K562 (cell line): ENCODE measurements around the gene SLC66A2. TPM values are rescaled to one million over a fixed set of nuclear protein-coding genes. Genes with fewer than 3 reads are reported as not detected.

Experiments used
- ATAC-seq: fragments of 200-7000 bp; cut with Tn5 transposase; 3 replicates; pipeline ENCODE4 v1.9.1; 2020; ENCODE audit warnings: moderate library complexity
- BruUV-seq: library from RNA; stranded (reverse); fragments of 400-500 nt; replicated peaks from 2 replicates; lab custom pipeline; 2021; lab: Mats Ljungman, UMichigan
- CTCF ChIA-PET: fragments of 300-600 bp; formaldehyde crosslinking; extraction: SDS; loops from one replicate; lab custom pipeline; 2021; ENCODE audit warnings: low intra/inter-chr PET ratio; lab: Yijun Ruan, JAX
- POLR2A ChIA-PET: fragments of 300-600, 350-650 bp; sonication (Branson Sonifier 250); formaldehyde crosslinking; extraction: SDS; loops from one replicate; lab custom pipeline; 2021; ENCODE audit warnings: antibody characterized with exemption, inconsistent platforms; lab: Yijun Ruan, JAX
- DNase-seq, 4 experiments: peaks; one replicate each; pipeline versions ENCODE4 v3.0.0 to v3.0.0-alpha.2; 2011 to 2018; ENCODE audit warnings: low spot score in 3 of 4, mixed read lengths in 3 of 4; ENCODE audit errors: extremely low read depth in 1 of 4
- FAIRE-seq: peaks from 2 replicates; lab custom pipeline; 2011; peaks lifted over from hg19 to GRCh38; lab: Jason Lieb, UNC
- H2AFZ ChIP-seq: 2 replicates; pipeline ENCODE4 v1.6.0; 2011; ENCODE audit warnings: low read depth, low read length, control low read depth, inconsistent platforms
- H3K27ac ChIP-seq: fragments of 200-600 bp; 3 replicates; pipeline ENCODE4 v1.8.0; 2011; ENCODE audit warnings: low read depth, mild to moderate bottlenecking, control low read depth, inconsistent platforms, low read length, moderate library complexity, mixed read lengths; ENCODE audit errors: extremely low read depth
- H3K27me3 ChIP-seq, 2 experiments: fragments of 300-600 bp in 1 of 2; 2 replicates in 1 of 2; 3 replicates in 1 of 2; pipeline versions ENCODE4 v1.6.0 to v1.8.0; 2011; ENCODE audit warnings: inconsistent platforms in 2 of 2, low read length in 2 of 2, mild to moderate bottlenecking in 1 of 2, mixed read lengths in 1 of 2, moderate library complexity in 1 of 2; ENCODE audit not compliant: control insufficient read depth in 2 of 2, insufficient read depth in 2 of 2
- H3K36me3 ChIP-seq: fragments of 300-600 bp; 3 replicates; pipeline ENCODE4 v1.8.0; 2011; ENCODE audit warnings: mild to moderate bottlenecking, low read length, inconsistent platforms; ENCODE audit not compliant: control insufficient read depth, insufficient read depth
- H3K4me1 ChIP-seq, 2 experiments: fragments of 200-600 bp in 1 of 2; replicated peaks in 1 of 2; 2 replicates in 1 of 2; 3 replicates in 1 of 2; pipeline versions ENCODE4 v1.5.1 to v1.8.0; 2011; ENCODE audit warnings: inconsistent platforms in 2 of 2, low read length in 2 of 2, mild to moderate bottlenecking in 1 of 2, mixed read lengths in 1 of 2, moderate library complexity in 1 of 2; ENCODE audit not compliant: control insufficient read depth in 2 of 2, insufficient read depth in 2 of 2
- H3K4me2 ChIP-seq: 2 replicates; pipeline ENCODE4 v1.6.1; 2011; ENCODE audit warnings: low read length, control low read depth, inconsistent platforms, mixed read lengths; ENCODE audit not compliant: insufficient read depth
- H3K4me3 ChIP-seq: fragments of 200-600 bp; sonication (generic), shearing (Covaris generic); 2 replicates; pipeline ENCODE4 v1.5.1; 2016; ENCODE audit warnings: control low read depth, inconsistent platforms
- H3K79me2 ChIP-seq: fragments of 200-600 bp; 3 replicates; pipeline ENCODE4 v1.8.0; 2011; ENCODE audit warnings: low read length, inconsistent platforms; ENCODE audit not compliant: control insufficient read depth, insufficient read depth
- H3K9ac ChIP-seq, 2 experiments: 2 replicates each; pipeline versions ENCODE4 v1.6.0 to v1.6.1; 2011; ENCODE audit warnings: low read depth in 2 of 2, low read length in 2 of 2, control low read depth in 1 of 2, inconsistent platforms in 1 of 2, mild to moderate bottlenecking in 1 of 2, mixed read lengths in 1 of 2; ENCODE audit not compliant: insufficient read depth in 1 of 2
- H3K9me1 ChIP-seq: one replicate; pipeline ENCODE4 v1.6.0; 2011; ENCODE audit warnings: inconsistent platforms, mild to moderate bottlenecking, low read length, moderate library complexity; ENCODE audit not compliant: control insufficient read depth, insufficient read depth
- H3K9me3 ChIP-seq: replicated peaks from 2 replicates; pipeline ENCODE4 v1.5.1; 2011; ENCODE audit warnings: low read depth, low read length, inconsistent platforms; ENCODE audit not compliant: control insufficient read depth, insufficient read depth
- H4K20me1 ChIP-seq: replicated peaks from 2 replicates; pipeline ENCODE4 v1.6.1; 2011; ENCODE audit warnings: low read length, inconsistent platforms, mixed read lengths; ENCODE audit not compliant: control insufficient read depth, insufficient read depth
- CC2D1A ChIP-seq: fragments of 450-650 bp; IDR thresholded peaks from 2 replicates; pipeline ENCODE4 v1.6.1; 2017; ENCODE audit warnings: mild to moderate bottlenecking
- NR1H2 ChIP-seq: sonication (generic); formaldehyde crosslinking; IDR thresholded peaks from 2 replicates; pipeline ENCODE4 v1.4.0; 2020; ENCODE audit warnings: mild to moderate bottlenecking, missing genetic modification reagents
- POLR2G ChIP-seq: fragments of 200-400 bp; formaldehyde crosslinking; IDR thresholded peaks from 2 replicates; pipeline ENCODE4 v1.6.1; 2017; ENCODE audit warnings: low read depth, mild to moderate bottlenecking, antibody characterized with exemption, low read length, moderate library complexity
- ZSCAN32 ChIP-seq: fragments of 450-650 bp; formaldehyde crosslinking; IDR thresholded peaks from 2 replicates; pipeline ENCODE4 v1.4.0; 2020; ENCODE audit warnings: mild to moderate bottlenecking, moderate library complexity
- WGBS: fragments of 100-300 bp; shearing (Covaris generic); methylation state at CpG from one replicate; pipeline ENCODE4 v1.1.6; 2016; ENCODE audit warnings: low coverage, mixed read lengths; ENCODE audit not compliant: insufficient coverage; ENCODE audit errors: missing lambda C conversion rate; 5-methylcytosine and 5-hydroxymethylcytosine counted together
- in situ Hi-C: fragments of 300-500 bp; cut with MboI; formaldehyde crosslinking; loops from 4 replicates; pipeline ENCODE4 v1.15.0; 2018; ENCODE audit warnings: inconsistent platforms, mixed read lengths
- intact Hi-C: fragments of 100-400 bp; cut with micrococcal nuclease; formaldehyde crosslinking; loops from 2 replicates; pipeline ENCODE4 v1.14.2; 2022
- polyA plus RNA-seq, 8 experiments: library from polyadenylated mRNA; depleted of rRNA in 4 of 8; stranded (reverse) in 5 of 8; unstranded in 3 of 8; fragments of >200 nt; fragmentation: Nextera tagmentation in 2 of 8; fragmentation: Illumina TruSeq in 1 of 8; extraction: Ambion mirVana in 2 of 8; extraction: Trizol in 1 of 8; gene quantifications; 2 replicates each; pipeline versions ENCODE4 v1.2.1 to v1.2.3, GENCODE V29; 2011 to 2014; ENCODE audit warnings: inconsistent platforms in 1 of 8, missing spikeins in 1 of 8
- total RNA-seq, 7 experiments: library from RNA; depleted of rRNA in 6 of 7; stranded (reverse); fragments of >200 nt in 6 of 7; fragmentation: Illumina TruSeq in 2 of 7; extraction: Trizol in 2 of 7; gene quantifications; 2 replicates each; pipeline versions ENCODE4 v1.2.1 to v1.2.3, GENCODE V29; 2011 to 2021; ENCODE audit warnings: low replicate concordance in 1 of 7
- TF ChIP-seq, protein P1 (sequence below): sonication (generic); formaldehyde crosslinking; IDR thresholded peaks from 2 replicates; pipeline ENCODE4 v1.4.0; 2020; ENCODE audit warnings: mild to moderate bottlenecking, missing genetic modification reagents

SLC66A2 gene
- total and polyA plus RNA-seq, 9 of the 15 experiments (the other 6 are each of a cell fraction or from before 2014, with no cell fraction given): 0.25 to 17.5 (median 5.6) TPM

DNA sequence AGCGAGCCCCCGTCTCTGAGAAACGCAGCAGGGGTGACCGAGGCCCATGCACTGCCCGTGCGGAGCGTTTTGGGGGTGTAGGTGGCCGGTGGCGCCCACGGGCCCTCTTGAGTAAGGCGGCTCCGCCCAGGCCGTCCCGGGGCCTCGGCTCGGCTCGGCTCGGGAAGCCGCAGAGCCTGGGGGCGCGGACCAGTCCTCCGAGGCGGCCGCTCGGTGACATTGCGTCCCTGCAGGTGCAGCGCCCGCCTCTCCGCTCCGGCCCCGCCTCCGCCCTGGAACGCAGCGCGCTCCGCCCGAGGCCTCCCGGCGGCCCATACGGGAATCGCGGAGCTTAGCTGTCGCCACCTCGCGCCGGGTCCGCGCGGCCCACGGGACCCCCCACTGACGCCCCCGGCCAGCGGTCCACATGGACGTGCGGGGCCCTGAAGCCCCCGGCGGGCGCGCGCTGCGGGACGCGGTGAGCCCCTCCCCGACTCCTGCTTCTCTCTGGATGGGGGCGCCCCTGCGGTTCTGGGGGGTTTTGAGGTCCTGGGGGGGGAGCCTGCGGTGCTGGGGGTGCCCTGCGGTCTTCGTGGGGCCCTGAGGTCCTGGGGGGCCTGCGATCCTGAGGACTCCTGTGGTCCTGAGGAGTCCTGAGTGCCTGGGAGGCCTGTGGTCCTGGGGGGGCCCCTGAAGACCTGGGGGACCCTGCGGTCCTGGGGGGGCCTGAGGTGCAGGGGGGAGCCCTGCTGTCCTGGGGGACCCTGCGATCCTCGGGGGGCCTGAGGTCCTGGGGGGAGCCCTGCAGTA lies 13.1 kb upstream of the SLC66A2 start, which contains the start of gene HSBP1L1:
Gene HSBP1L1, plus strand, starts transcription at position 314 of the 789 bp plus-strand sequence. Its CDS starts 93 bp downstream, at position 407.
- intact Hi-C loops (no loop called here), in situ Hi-C loops (no loop called here)
- TF ChIP-seq NR1H2 (CRISPR knock-in tag) (no peak), POLR2G (peak; percentile 57; the same call in 1 of the 2 replicates), CC2D1A (no peak), ZSCAN32 (CRISPR knock-in tag) (no peak)
- TF ChIP-seq, protein P1, sequence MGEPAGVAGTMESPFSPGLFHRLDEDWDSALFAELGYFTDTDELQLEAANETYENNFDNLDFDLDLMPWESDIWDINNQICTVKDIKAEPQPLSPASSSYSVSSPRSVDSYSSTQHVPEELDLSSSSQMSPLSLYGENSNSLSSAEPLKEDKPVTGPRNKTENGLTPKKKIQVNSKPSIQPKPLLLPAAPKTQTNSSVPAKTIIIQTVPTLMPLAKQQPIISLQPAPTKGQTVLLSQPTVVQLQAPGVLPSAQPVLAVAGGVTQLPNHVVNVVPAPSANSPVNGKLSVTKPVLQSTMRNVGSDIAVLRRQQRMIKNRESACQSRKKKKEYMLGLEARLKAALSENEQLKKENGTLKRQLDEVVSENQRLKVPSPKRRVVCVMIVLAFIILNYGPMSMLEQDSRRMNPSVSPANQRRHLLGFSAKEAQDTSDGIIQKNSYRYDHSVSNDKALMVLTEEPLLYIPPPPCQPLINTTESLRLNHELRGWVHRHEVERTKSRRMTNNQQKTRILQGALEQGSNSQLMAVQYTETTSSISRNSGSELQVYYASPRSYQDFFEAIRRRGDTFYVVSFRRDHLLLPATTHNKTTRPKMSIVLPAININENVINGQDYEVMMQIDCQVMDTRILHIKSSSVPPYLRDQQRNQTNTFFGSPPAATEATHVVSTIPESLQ (CRISPR knock-in tag): no peak
- ChIA-PET POLR2A (no interaction called here), CTCF (no interaction called here)
- WGBS: 100% methylated on average over 2 of the region's 73 CpGs
- Histone ChIP-seq H3K4me2 (no peak within 1 kb of the TSS), H3K9ac (no peak within 1 kb of the TSS), H3K27ac (no peak within 1 kb of the TSS), H3K27me3 (no peaks in the 10 kb centered on the region), H3K9me1 (no peaks in the 10 kb centered on the region), H2AFZ (no peak within 1 kb of the TSS), H3K79me2 (no peaks in the 10 kb centered on the region), H3K36me3 (0 out of 3 replicates have a peak, but pooled peaks cover 3% of the 10 kb centered on the region), H4K20me1 (no peaks in the 10 kb centered on the region), H3K4me3 (no peak within 1 kb of the TSS), H3K4me1 (peaks cover 15 to 29% of the 10 kb centered on the region in 2 experiments; a peak in 4 of 5 replicates), H3K9me3 (no peaks in the 10 kb centered on the region)
- no peak for ATAC-seq
- DNase-seq: no peak
- FAIRE-seq: no peak
- BruUV-seq: no TSS peak
